Measurements from ENCODE around the gene NFASC. TPM values are rescaled to one million over a fixed set of nuclear protein-coding genes. Genes with fewer than 3 reads are reported as not detected.
A peak's percentile ranks its signal among the peaks of the same experiment; 100 is the strongest.

The NFASC gene
- total RNA-seq, 1 experiment from 2014 or later, result 0.03 TPM

GRCh38 chr1:205056188-205056611, 185.5 kb downstream of the NFASC start:
- DNase-seq (ENCODE audit: low read depth in 1 of 2, low spot score in 2 of 2), result no peak
- Histone ChIP-seq H3K9me3 (replicated peaks) (no peaks in the 10 kb centered on the region), H3K27me3 (replicated peaks) (peaks cover 14% of the 10 kb centered on the region), H3K27ac (no peak overlapping the region), H3K36me3 (no peaks in the 10 kb centered on the region), H3K4me3 (no peak overlapping the region), H3K4me1 (replicated peaks) (no peaks in the 10 kb centered on the region)

- DNase-seq (ENCODE audit: low read depth in 1 of 2, low spot score in 2 of 2), result no peak
- Histone ChIP-seq H3K9me3 (replicated peaks) (no peaks in the 10 kb centered on the region), H3K27ac (no peak overlapping the region), H3K27me3 (replicated peaks) (peaks cover 14% of the 10 kb centered on the region), H3K4me1 (replicated peaks) (no peaks in the 10 kb centered on the region), H3K36me3 (no peaks in the 10 kb centered on the region), H3K4me3 (no peak overlapping the region)
These were observed 186.4 kb downstream of the NFASC start for GRCh38 chr1:205056956-205057568.

GRCh38 chr1:205057808-205058575, 187.3 kb downstream of the NFASC start:
- Histone ChIP-seq H3K27me3 (replicated peaks) (peaks cover 13% of the 10 kb centered on the region), H3K4me1 (replicated peaks) (no peaks in the 10 kb centered on the region), H3K9me3 (replicated peaks) (no peaks in the 10 kb centered on the region), H3K4me3 (no peak overlapping the region), H3K27ac (no peak overlapping the region), H3K36me3 (no peaks in the 10 kb centered on the region)
- DNase-seq (ENCODE audit: low read depth in 1 of 2, low spot score in 2 of 2), result no peak

GRCh38 chr1:205058853-205059252, 188.2 kb downstream of the NFASC start:
- H3K36me3 ChIP-seq, result no peaks in the 10 kb centered on the region
- H3K4me1 ChIP-seq (replicated peaks), result no peaks in the 10 kb centered on the region
- H3K27ac ChIP-seq, result no peak overlapping the region
- H3K4me3 ChIP-seq, result no peak overlapping the region
- peaks cover 6% of the 10 kb centered on the region; the same call in 1 of the 2 replicates for H3K27me3 ChIP-seq (replicated peaks)
- DNase-seq (ENCODE audit: low read depth in 1 of 2, low spot score in 2 of 2), result no peak
- H3K9me3 ChIP-seq (replicated peaks), result no peaks in the 10 kb centered on the region

GRCh38 chr1:205059660-205060059, 189.0 kb downstream of the NFASC start:
- Histone ChIP-seq H3K27ac (no peak overlapping the region), H3K36me3 (no peaks in the 10 kb centered on the region), H3K9me3 (replicated peaks) (no peaks in the 10 kb centered on the region), H3K27me3 (replicated peaks) (peaks cover 6% of the 10 kb centered on the region; the same call in 1 of the 2 replicates), H3K4me3 (no peak overlapping the region), H3K4me1 (replicated peaks) (no peaks in the 10 kb centered on the region)
- DNase-seq (ENCODE audit: low read depth in 1 of 2, low spot score in 2 of 2), result no peak

GRCh38 chr1:205060746-205061145, 190.1 kb downstream of the NFASC start:
- H3K27me3 ChIP-seq (replicated peaks), result peaks cover 4% of the 10 kb centered on the region; the same call in 1 of the 2 replicates
- DNase-seq (ENCODE audit: low read depth in 1 of 2, low spot score in 2 of 2), result no peak
- no peak overlapping the region for H3K4me3 ChIP-seq
- no peak overlapping the region for H3K27ac ChIP-seq
- no peaks in the 10 kb centered on the region for H3K4me1 ChIP-seq (replicated peaks)
- H3K9me3 ChIP-seq (replicated peaks), result no peaks in the 10 kb centered on the region
- no peaks in the 10 kb centered on the region for H3K36me3 ChIP-seq

GRCh38 chr1:205061227-205061626, 190.6 kb downstream of the NFASC start:
- DNase-seq (ENCODE audit: low read depth in 1 of 2, low spot score in 2 of 2), result no peak
- Histone ChIP-seq H3K27me3 (replicated peaks) (peaks cover 2% of the 10 kb centered on the region; the same call in 1 of the 2 replicates), H3K9me3 (replicated peaks) (no peaks in the 10 kb centered on the region), H3K4me1 (replicated peaks) (no peaks in the 10 kb centered on the region), H3K4me3 (no peak overlapping the region), H3K27ac (no peak overlapping the region), H3K36me3 (no peaks in the 10 kb centered on the region)

GRCh38 chr1:205061665-205062069, 191.0 kb downstream of the NFASC start:
- peaks cover 2% of the 10 kb centered on the region; the same call in 1 of the 2 replicates for H3K27me3 ChIP-seq (replicated peaks)
- H3K36me3 ChIP-seq, result no peaks in the 10 kb centered on the region
- H3K4me1 ChIP-seq (replicated peaks), result no peaks in the 10 kb centered on the region
- H3K9me3 ChIP-seq (replicated peaks), result no peaks in the 10 kb centered on the region
- no peak overlapping the region for H3K4me3 ChIP-seq
- peak; percentile 60 to 70 for DNase-seq (ENCODE audit: low read depth in 1 of 2, low spot score in 2 of 2)
- no peak overlapping the region for H3K27ac ChIP-seq

GRCh38 chr1:205062319-205062718, 191.7 kb downstream of the NFASC start:
- H3K4me3 ChIP-seq, result no peak overlapping the region

GRCh38 chr1:205062895-205063294, 192.2 kb downstream of the NFASC start:
- H3K4me1 ChIP-seq (replicated peaks), result no peaks in the 10 kb centered on the region
- no peak overlapping the region for H3K4me3 ChIP-seq
- no peak for DNase-seq (ENCODE audit: low read depth in 1 of 2, low spot score in 2 of 2)
- H3K36me3 ChIP-seq, result no peaks in the 10 kb centered on the region
- no peaks in the 10 kb centered on the region for H3K27me3 ChIP-seq (replicated peaks)
- no peaks in the 10 kb centered on the region for H3K9me3 ChIP-seq (replicated peaks)
- H3K27ac ChIP-seq, result no peak overlapping the region

More at GRCh38 chr1:205062319-205062718, 191.7 kb downstream of the NFASC start:
- Histone ChIP-seq H3K27ac (no peak overlapping the region), H3K27me3 (replicated peaks) (no peaks in the 10 kb centered on the region), H3K36me3 (no peaks in the 10 kb centered on the region), H3K9me3 (replicated peaks) (no peaks in the 10 kb centered on the region), H3K4me1 (replicated peaks) (no peaks in the 10 kb centered on the region)
- no peak for DNase-seq (ENCODE audit: low read depth in 1 of 2, low spot score in 2 of 2)

GRCh38 chr1:205064301-205064700, 193.6 kb downstream of the NFASC start:
- Histone ChIP-seq H3K9me3 (replicated peaks) (no peaks in the 10 kb centered on the region), H3K27ac (no peak overlapping the region), H3K4me1 (replicated peaks) (no peaks in the 10 kb centered on the region), H3K4me3 (no peak overlapping the region), H3K27me3 (replicated peaks) (no peaks in the 10 kb centered on the region), H3K36me3 (no peaks in the 10 kb centered on the region)
- no peak for DNase-seq (ENCODE audit: low read depth in 1 of 2, low spot score in 2 of 2)

GRCh38 chr1:205064741-205065316, 194.2 kb downstream of the NFASC start:
- no peak overlapping the region for H3K27ac ChIP-seq
- no peak overlapping the region for H3K4me3 ChIP-seq
- H3K36me3 ChIP-seq, result no peaks in the 10 kb centered on the region
- DNase-seq (ENCODE audit: low read depth in 1 of 2, low spot score in 2 of 2), result no peak
- H3K9me3 ChIP-seq (replicated peaks), result no peaks in the 10 kb centered on the region
- no peaks in the 10 kb centered on the region for H3K4me1 ChIP-seq (replicated peaks)
- H3K27me3 ChIP-seq (replicated peaks), result no peaks in the 10 kb centered on the region

- H3K27me3 ChIP-seq (replicated peaks), result no peaks in the 10 kb centered on the region
- no peaks in the 10 kb centered on the region for H3K9me3 ChIP-seq (replicated peaks)
- H3K27ac ChIP-seq, result no peak overlapping the region
- H3K4me3 ChIP-seq, result no peak overlapping the region
- H3K36me3 ChIP-seq, result no peaks in the 10 kb centered on the region
- DNase-seq (ENCODE audit: low read depth in 1 of 2, low spot score in 2 of 2), result no peak
- H3K4me1 ChIP-seq (replicated peaks), result no peaks in the 10 kb centered on the region
These were observed 195.0 kb downstream of the NFASC start for GRCh38 chr1:205065666-205066065.
